Measurements from ENCODE around the gene RDH13. TPM values are rescaled to one million over a fixed set of nuclear protein-coding genes. Genes with fewer than 3 reads are reported as not detected.

The RDH13 gene
- polyA plus RNA-seq, 2 of the 4 experiments (the other 2 are of a cell fraction), result 10.6 to 12.8 TPM

DNA sequence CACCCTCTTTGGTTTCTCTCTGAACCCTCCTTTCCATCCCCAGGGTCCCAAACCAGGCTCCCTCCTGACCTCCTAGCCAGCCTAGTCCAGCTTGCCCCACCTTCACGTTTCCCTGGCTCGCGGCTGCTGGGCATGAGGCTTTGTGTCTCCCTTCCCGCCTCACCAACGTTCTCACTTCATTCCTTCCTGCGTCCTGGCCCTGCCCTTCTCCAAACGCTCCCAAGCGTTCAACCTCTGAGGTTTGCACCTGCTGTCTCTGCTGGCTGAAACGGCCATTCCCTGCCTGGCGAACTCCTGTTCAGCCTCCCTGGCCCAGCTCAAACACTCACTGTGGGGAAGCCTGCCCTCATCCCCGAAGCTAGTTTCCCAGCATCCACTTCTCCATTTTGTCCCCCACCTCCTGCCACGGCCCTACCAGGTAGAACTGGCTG, 25.1 kb upstream of the RDH13 start:
- 81% methylated on average over 12 of the region's 12 CpGs for WGBS (ENCODE audit: missing lambda C conversion rate)

DNA sequence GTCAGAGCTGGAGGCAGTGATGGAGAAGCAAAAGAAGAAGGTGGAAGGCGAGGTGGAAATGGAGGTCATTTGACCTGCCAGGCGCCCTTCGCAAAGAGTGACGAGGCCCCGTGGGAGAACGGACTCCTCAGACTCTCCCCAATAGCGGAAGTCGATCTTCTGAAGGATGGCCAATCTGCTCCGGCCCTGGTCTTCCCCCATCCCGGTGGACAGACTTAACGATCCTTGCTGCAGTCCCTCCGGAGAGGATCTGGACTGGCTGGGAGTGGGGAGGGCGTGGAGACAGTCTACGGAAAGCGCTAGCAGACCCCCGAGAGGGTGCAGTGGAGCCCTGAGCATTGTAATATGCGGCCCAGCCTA, 24.6 kb upstream of the RDH13 start:
- H3K9me3 ChIP-seq, result no peaks in the 10 kb centered on the region
- no peak for ATAC-seq
- no peak overlapping the region for H3K27ac ChIP-seq
- H3K4me1 ChIP-seq, result no peaks in the 10 kb centered on the region
- CTCF ChIA-PET, result interaction anchor here (0.9 to 7.8 kb wide), 18 partner anchors 8 to 560 kb away, joined by 3 to 110 read pairs (median 10); partner anchors contain the start of genes CCDC106, EPS8L1, PPP1R12C and RDH13
- no peak overlapping the region for H3K4me2 ChIP-seq
- DNase-seq (ENCODE audit: low read depth in 1 of 2, low spot score in 1 of 2), result no peak
- no peak for FAIRE-seq
- POLR2A ChIA-PET, result interaction anchor here (0.7 to 0.8 kb wide), 2 partner anchors 7 to 397 kb away, joined by 3 read pairs; partner anchors contain the start of gene NAT14
- TF ChIP-seq, protein P1, sequence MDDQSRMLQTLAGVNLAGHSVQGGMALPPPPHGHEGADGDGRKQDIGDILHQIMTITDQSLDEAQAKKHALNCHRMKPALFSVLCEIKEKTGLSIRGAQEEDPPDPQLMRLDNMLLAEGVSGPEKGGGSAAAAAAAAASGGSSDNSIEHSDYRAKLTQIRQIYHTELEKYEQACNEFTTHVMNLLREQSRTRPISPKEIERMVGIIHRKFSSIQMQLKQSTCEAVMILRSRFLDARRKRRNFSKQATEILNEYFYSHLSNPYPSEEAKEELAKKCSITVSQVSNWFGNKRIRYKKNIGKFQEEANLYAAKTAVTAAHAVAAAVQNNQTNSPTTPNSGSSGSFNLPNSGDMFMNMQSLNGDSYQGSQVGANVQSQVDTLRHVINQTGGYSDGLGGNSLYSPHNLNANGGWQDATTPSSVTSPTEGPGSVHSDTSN (IDR thresholded peaks at IDR 0.05), result no peak
- no peak for TF ChIP-seq FOXS1 (CRISPR knock-in tag; IDR thresholded peaks at IDR 0.05)
- TF ChIP-seq ESRRA (IDR thresholded peaks at IDR 0.05; ENCODE audit: borderline replicate concordance, low read length), result no peak
- TF ChIP-seq, protein P2, sequence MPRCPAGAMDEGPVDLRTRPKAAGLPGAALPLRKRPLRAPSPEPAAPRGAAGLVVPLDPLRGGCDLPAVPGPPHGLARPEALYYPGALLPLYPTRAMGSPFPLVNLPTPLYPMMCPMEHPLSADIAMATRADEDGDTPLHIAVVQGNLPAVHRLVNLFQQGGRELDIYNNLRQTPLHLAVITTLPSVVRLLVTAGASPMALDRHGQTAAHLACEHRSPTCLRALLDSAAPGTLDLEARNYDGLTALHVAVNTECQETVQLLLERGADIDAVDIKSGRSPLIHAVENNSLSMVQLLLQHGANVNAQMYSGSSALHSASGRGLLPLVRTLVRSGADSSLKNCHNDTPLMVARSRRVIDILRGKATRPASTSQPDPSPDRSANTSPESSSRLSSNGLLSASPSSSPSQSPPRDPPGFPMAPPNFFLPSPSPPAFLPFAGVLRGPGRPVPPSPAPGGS (IDR thresholded peaks at IDR 0.05), result no peak
- TF ChIP-seq MAZ (IDR thresholded peaks at IDR 0.05; ENCODE audit: borderline replicate concordance, low read depth, low read length), result no peak
- no peak for TF ChIP-seq FOSB (CRISPR knock-in tag; IDR thresholded peaks at IDR 0.05)
- TF ChIP-seq, protein P3, sequence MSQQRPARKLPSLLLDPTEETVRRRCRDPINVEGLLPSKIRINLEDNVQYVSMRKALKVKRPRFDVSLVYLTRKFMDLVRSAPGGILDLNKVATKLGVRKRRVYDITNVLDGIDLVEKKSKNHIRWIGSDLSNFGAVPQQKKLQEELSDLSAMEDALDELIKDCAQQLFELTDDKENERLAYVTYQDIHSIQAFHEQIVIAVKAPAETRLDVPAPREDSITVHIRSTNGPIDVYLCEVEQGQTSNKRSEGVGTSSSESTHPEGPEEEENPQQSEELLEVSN (IDR thresholded peaks at IDR 0.05; ENCODE audit: borderline replicate concordance, low read depth), result no peak
- TF ChIP-seq EHMT2 (IDR thresholded peaks at IDR 0.05; ENCODE audit: low read depth), result no peak
- TF ChIP-seq, protein P4, sequence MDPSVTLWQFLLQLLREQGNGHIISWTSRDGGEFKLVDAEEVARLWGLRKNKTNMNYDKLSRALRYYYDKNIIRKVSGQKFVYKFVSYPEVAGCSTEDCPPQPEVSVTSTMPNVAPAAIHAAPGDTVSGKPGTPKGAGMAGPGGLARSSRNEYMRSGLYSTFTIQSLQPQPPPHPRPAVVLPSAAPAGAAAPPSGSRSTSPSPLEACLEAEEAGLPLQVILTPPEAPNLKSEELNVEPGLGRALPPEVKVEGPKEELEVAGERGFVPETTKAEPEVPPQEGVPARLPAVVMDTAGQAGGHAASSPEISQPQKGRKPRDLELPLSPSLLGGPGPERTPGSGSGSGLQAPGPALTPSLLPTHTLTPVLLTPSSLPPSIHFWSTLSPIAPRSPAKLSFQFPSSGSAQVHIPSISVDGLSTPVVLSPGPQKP (IDR thresholded peaks at IDR 0.05; ENCODE audit: low read depth, low read length), result no peak
- no peak for TF ChIP-seq PHF8 (IDR thresholded peaks at IDR 0.05; ENCODE audit: borderline replicate concordance, low read depth)
- no peak for TF ChIP-seq CHD4 (IDR thresholded peaks at IDR 0.05; ENCODE audit: borderline replicate concordance)
- TF ChIP-seq, protein P5, sequence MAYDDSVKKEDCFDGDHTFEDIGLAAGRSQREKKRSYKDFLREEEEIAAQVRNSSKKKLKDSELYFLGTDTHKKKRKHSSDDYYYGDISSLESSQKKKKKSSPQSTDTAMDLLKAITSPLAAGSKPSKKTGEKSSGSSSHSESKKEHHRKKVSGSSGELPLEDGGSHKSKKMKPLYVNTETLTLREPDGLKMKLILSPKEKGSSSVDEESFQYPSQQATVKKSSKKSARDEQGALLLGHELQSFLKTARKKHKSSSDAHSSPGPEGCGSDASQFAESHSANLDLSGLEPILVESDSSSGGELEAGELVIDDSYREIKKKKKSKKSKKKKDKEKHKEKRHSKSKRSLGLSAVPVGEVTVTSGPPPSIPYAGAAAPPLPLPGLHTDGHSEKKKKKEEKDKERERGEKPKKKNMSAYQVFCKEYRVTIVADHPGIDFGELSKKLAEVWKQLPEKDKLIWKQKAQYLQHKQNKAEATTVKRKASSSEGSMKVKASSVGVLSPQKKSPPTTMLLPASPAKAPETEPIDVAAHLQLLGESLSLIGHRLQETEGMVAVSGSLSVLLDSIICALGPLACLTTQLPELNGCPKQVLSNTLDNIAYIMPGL (CRISPR knock-in tag; IDR thresholded peaks at IDR 0.05; ENCODE audit: borderline replicate concordance), result no peak
- TF ChIP-seq, protein P6, sequence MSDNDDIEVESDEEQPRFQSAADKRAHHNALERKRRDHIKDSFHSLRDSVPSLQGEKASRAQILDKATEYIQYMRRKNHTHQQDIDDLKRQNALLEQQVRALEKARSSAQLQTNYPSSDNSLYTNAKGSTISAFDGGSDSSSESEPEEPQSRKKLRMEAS (IDR thresholded peaks at IDR 0.05), result no peak
- no peak for TF ChIP-seq SMC3 (IDR thresholded peaks at IDR 0.05)
- TF ChIP-seq RFX5 (IDR thresholded peaks at IDR 0.05), result no peak
- no peak overlapping the region for H3K4me3 ChIP-seq
- 91% methylated on average over 17 of the region's 17 CpGs for WGBS (ENCODE audit: missing lambda C conversion rate)

More for the DNA sequence above, 25.1 kb upstream of the RDH13 start:
- DNase-seq (ENCODE audit: low read depth in 1 of 2, low spot score in 1 of 2), result no peak
- no peak overlapping the region for H3K4me3 ChIP-seq
- ChIA-PET POLR2A (interaction anchor here (0.7 to 1.0 kb wide), 3 partner anchors 8 to 397 kb away, joined by 3 to 4 read pairs (median 3); partner anchors contain the start of genes NAT14 and PPP1R12C), CTCF (interaction anchor here (0.7 to 7.8 kb wide), 28 partner anchors 8 to 560 kb away, joined by 3 to 110 read pairs (median 4); partner anchors contain the start of genes CCDC106, EPS8L1, PPP1R12C and RDH13)
- H3K27ac ChIP-seq, result no peak overlapping the region
- no peaks in the 10 kb centered on the region for H3K4me1 ChIP-seq
- no peak for ATAC-seq
- H3K9me3 ChIP-seq, result no peaks in the 10 kb centered on the region
- H3K4me2 ChIP-seq, result no peak overlapping the region
- TF ChIP-seq KDM1A (IDR thresholded peaks at IDR 0.05; ENCODE audit: low read depth), result no peak
- TF ChIP-seq CHD4 (IDR thresholded peaks at IDR 0.05; ENCODE audit: borderline replicate concordance), result no peak
- TF ChIP-seq EP300 (IDR thresholded peaks at IDR 0.05), result no peak
- TF ChIP-seq PHF8 (IDR thresholded peaks at IDR 0.05; ENCODE audit: borderline replicate concordance, low read depth), result no peak
- FAIRE-seq, result no peak
